Naive thymus-derived CD4-positive, alpha-beta T cell (primary cell): Measurements from ENCODE around the gene RELL1. TPM values are rescaled to one million over a fixed set of nuclear protein-coding genes. Genes with fewer than 3 reads are reported as not detected.

Source experiments
- ATAC-seq: fragments of 150-1000 bp; cut with Tn5 transposase; 2 replicates; pipeline ENCODE4 v1.10.0; 2021; ENCODE audit warnings: mild to moderate bottlenecking, moderate library complexity
- CTCF ChIA-PET: fragments of 350-600 bp; sonication (Branson Sonifier 250); formaldehyde crosslinking; loops from one replicate; lab custom pipeline; 2021; ENCODE audit warnings: antibody characterized with exemption; lab: Charles Lee
- POLR2A ChIA-PET: fragments of 350-600 bp; sonication (Branson Sonifier 250); formaldehyde crosslinking; loops from one replicate; lab custom pipeline; 2021; ENCODE audit warnings: antibody characterized with exemption, inconsistent platforms; lab: Charles Lee
- DNase-seq, 9 donors: peaks; one replicate each; pipeline versions ENCODE4 v3.0.0 to v3.0.0-alpha.2; 2020 to 2022; ENCODE audit warnings: mixed read lengths in 1 of 9
- H3K27ac ChIP-seq: one replicate; pipeline ENCODE4 v1.7.0; 2013; ENCODE audit warnings: mild to moderate bottlenecking, low read depth, low read length, moderate library complexity
- H3K27me3 ChIP-seq, 2 donors: one replicate each; pipeline ENCODE4 v1.7.0; 2013; ENCODE audit warnings: low read length in 2 of 2, mild to moderate bottlenecking in 2 of 2, moderate library complexity in 2 of 2; ENCODE audit not compliant: control insufficient read depth in 2 of 2, insufficient read depth in 2 of 2
- H3K36me3 ChIP-seq, 3 experiments: 1 replicate in 2 of 3; 2 replicates in 1 of 3; pipeline ENCODE4 v1.7.0; 2013; ENCODE audit warnings: low read length in 3 of 3, mild to moderate bottlenecking in 3 of 3, moderate library complexity in 1 of 3; ENCODE audit not compliant: insufficient read depth in 3 of 3, control insufficient read depth in 2 of 3
- H3K4me1 ChIP-seq, 2 donors: one replicate each; pipeline ENCODE4 v1.7.0; 2013; ENCODE audit warnings: low read length in 2 of 2, mild to moderate bottlenecking in 2 of 2, moderate library complexity in 1 of 2; ENCODE audit not compliant: control insufficient read depth in 2 of 2, insufficient read depth in 2 of 2
- H3K4me3 ChIP-seq: 2 replicates; pipeline ENCODE4 v1.7.0; 2013; ENCODE audit warnings: mild to moderate bottlenecking, low read length
- H3K9me3 ChIP-seq, 3 experiments: 1 replicate in 2 of 3; 2 replicates in 1 of 3; pipeline ENCODE4 v1.7.0; 2013; ENCODE audit warnings: low read length in 3 of 3; ENCODE audit not compliant: control insufficient read depth in 2 of 3
- H3K27ac Mint-ChIP-seq, 9 donors: one replicate each; pipeline ENCODE4 v1.8.0; 2020 to 2022; ENCODE audit warnings: mixed read lengths in 9 of 9, mild to moderate bottlenecking in 8 of 9, moderate library complexity in 5 of 9, inconsistent platforms in 2 of 9
- H3K27me3 Mint-ChIP-seq, 5 donors: one replicate each; pipeline ENCODE4 v1.8.0; 2021 to 2022; ENCODE audit warnings: mixed read lengths in 5 of 5, mild to moderate bottlenecking in 1 of 5
- H3K36me3 Mint-ChIP-seq, 5 donors: one replicate each; pipeline ENCODE4 v1.8.0; 2020 to 2022; ENCODE audit warnings: mixed read lengths in 5 of 5, mild to moderate bottlenecking in 3 of 5, inconsistent platforms in 1 of 5
- H3K4me1 Mint-ChIP-seq, 7 donors: one replicate each; pipeline ENCODE4 v1.8.0; 2020 to 2022; ENCODE audit warnings: mixed read lengths in 7 of 7, mild to moderate bottlenecking in 3 of 7, inconsistent platforms in 1 of 7
- H3K4me3 Mint-ChIP-seq, 10 donors: one replicate each; pipeline ENCODE4 v1.8.0; 2020 to 2022; ENCODE audit warnings: mild to moderate bottlenecking in 10 of 10, mixed read lengths in 10 of 10, moderate library complexity in 6 of 10, inconsistent platforms in 2 of 10
- H3K9me3 Mint-ChIP-seq, 11 donors: one replicate each; pipeline ENCODE4 v1.8.0; 2020 to 2022; ENCODE audit warnings: mixed read lengths in 11 of 11, mild to moderate bottlenecking in 4 of 11, inconsistent platforms in 1 of 11, moderate library complexity in 1 of 11
- intact Hi-C, 2 donors: fragments of 100-400 bp; cut with micrococcal nuclease; formaldehyde crosslinking; loops; one replicate each; pipeline ENCODE4 v1.15.1; 2023
- polyA plus RNA-seq, 2 donors: library from polyadenylated mRNA; unstranded; fragments of 300-500 nt; fragmentation: Illumina TruSeq; gene quantifications; one replicate each; pipeline ENCODE4 v1.2.3, GENCODE V29; 2021
- total RNA-seq, 6 experiments: library from RNA in 5 of 6; stranded (reverse) in 5 of 6; gene quantifications; 1 replicate in 5 of 6; 2 replicates in 1 of 6; pipeline ENCODE4 v1.2.3 and lab custom pipeline; 2021 to 2026

Gene RELL1
- total and polyA plus RNA-seq, 7 experiments from 2014 or later: 4.8 to 35.2 (median 27.1) TPM

- H3K4me1 ChIP-seq: peaks cover 26 to 30% of the 10 kb centered on the region in 2 donors
- Mint-ChIP-seq H3K4me1 (peaks cover 34 to 50% (median 45%) of the 10 kb centered on the region in 7 donors), H3K27me3 (peaks cover 0 to 4% (median 0%) of the 10 kb centered on the region in 5 donors), H3K36me3 (peaks cover 0 to 13% (median 0%) of the 10 kb centered on the region in 5 donors), H3K4me3 (peak overlapping the region; percentile 66 to 96 (median 92)), H3K9me3 (no peaks in the 10 kb centered on the region), H3K27ac (peak overlapping the region in 8 of 9 donors; percentile 88 to 99 (median 94))
- ATAC-seq (no peak), DNase-seq (no peak)
- intact Hi-C loops: loop anchor here (2.0 to 10.0 kb wide), 6 partner anchors 17 to 1671 kb away; partner anchors contain the start of genes KLF3 (in 1 of the 2) and TLR6 (in 1 of the 2)
- CTCF ChIA-PET: no interaction called here
- peaks cover 0 to 5% (median 0%) of the 10 kb centered on the region in 3 experiments for H3K36me3 ChIP-seq
- no peak overlapping the region for H3K4me3 ChIP-seq
- POLR2A ChIA-PET: no interaction called here
- no peaks in the 10 kb centered on the region for H3K27me3 ChIP-seq
- H3K9me3 ChIP-seq: no peaks in the 10 kb centered on the region
- H3K27ac ChIP-seq: no peak overlapping the region
Measured at GRCh38 chr4:37684154-37684553, 2.0 kb downstream of the RELL1 start.

- intact Hi-C loops: loop anchor here (2.0 to 10.0 kb wide), 6 partner anchors 18 to 1672 kb away; partner anchors contain the start of genes KLF3 (in 1 of the 2) and TLR6 (in 1 of the 2)
Measured at GRCh38 chr4:37682701-37683401, 3.3 kb downstream of the RELL1 start.

GRCh38 chr4:37680089-37680488 is 6.1 kb downstream of the RELL1 start:
- CTCF ChIA-PET: no interaction called here
- intact Hi-C loops: loop anchor here (5.0 to 10.0 kb wide), 5 partner anchors 38 to 1675 kb away; partner anchors contain the start of genes KLF3 (in 1 of the 2) and TLR6 (in 1 of the 2)

More at GRCh38 chr4:37682701-37683401, 3.3 kb downstream of the RELL1 start:
- Histone ChIP-seq H3K4me3 (no peak overlapping the region), H3K27ac (no peak overlapping the region), H3K4me1 (peaks cover 26 to 30% of the 10 kb centered on the region in 2 donors), H3K27me3 (no peaks in the 10 kb centered on the region), H3K9me3 (no peaks in the 10 kb centered on the region), H3K36me3 (peaks cover 0 to 5% (median 0%) of the 10 kb centered on the region in 3 experiments)
- CTCF ChIA-PET: interaction anchor here (0.6 to 1.2 kb wide), 2 partner anchors 80 to 142 kb away, joined by 3 read pairs; no protein-coding TSS in a partner anchor
- Mint-ChIP-seq H3K4me3 (peak overlapping the region; percentile 35 to 87 (median 66)), H3K36me3 (peaks cover 0 to 22% (median 9%) of the 10 kb centered on the region in 5 donors), H3K4me1 (peaks cover 43 to 60% (median 57%) of the 10 kb centered on the region in 7 donors), H3K9me3 (no peaks in the 10 kb centered on the region), H3K27ac (peak overlapping the region; percentile 73 to 87 (median 81)), H3K27me3 (peaks cover 0 to 2% (median 0%) of the 10 kb centered on the region in 5 donors)
- POLR2A ChIA-PET: interaction anchor here (1.0 kb wide), 1 partner anchor 47 kb away, joined by 3 read pairs; no protein-coding TSS in a partner anchor
- ATAC-seq (no peak), DNase-seq (peak in 4 of 9 donors; percentile 21 to 34 (median 24))

GRCh38 chr4:37679301-37679700 is 6.9 kb downstream of the RELL1 start:
- POLR2A ChIA-PET: no interaction called here
- H3K27me3 Mint-ChIP-seq: no peaks in the 10 kb centered on the region
- CTCF ChIA-PET: no interaction called here

More at GRCh38 chr4:37680089-37680488, 6.1 kb downstream of the RELL1 start:
- no peaks in the 10 kb centered on the region for H3K9me3 Mint-ChIP-seq
- no peak overlapping the region for H3K4me3 ChIP-seq
- no peaks in the 10 kb centered on the region for H3K9me3 ChIP-seq
- H3K27me3 Mint-ChIP-seq: no peaks in the 10 kb centered on the region
- no peaks in the 10 kb centered on the region for H3K27me3 ChIP-seq
- H3K36me3 Mint-ChIP-seq: peaks cover 0 to 38% (median 13%) of the 10 kb centered on the region in 5 donors
- H3K27ac ChIP-seq: no peak overlapping the region
- POLR2A ChIA-PET: no interaction called here
- no peak for DNase-seq
- H3K4me3 Mint-ChIP-seq: no peak overlapping the region
- no peaks in the 10 kb centered on the region for H3K36me3 ChIP-seq
- no peak overlapping the region for H3K27ac Mint-ChIP-seq
- peaks cover 39 to 47% of the 10 kb centered on the region in 2 donors for H3K4me1 ChIP-seq
- peaks cover 57 to 77% (median 69%) of the 10 kb centered on the region in 7 donors for H3K4me1 Mint-ChIP-seq
- ATAC-seq: no peak

GRCh38 chr4:37678624-37679023 is 7.6 kb downstream of the RELL1 start:
- ChIA-PET CTCF (no interaction called here), POLR2A (no interaction called here)
- intact Hi-C loops: no loop called here
- Mint-ChIP-seq H3K27me3 (no peaks in the 10 kb centered on the region), H3K27ac (no peak overlapping the region), H3K36me3 (peaks cover 0 to 41% (median 19%) of the 10 kb centered on the region in 5 donors), H3K4me3 (peak overlapping the region in 1 of 10 donors; percentile 16), H3K9me3 (no peaks in the 10 kb centered on the region), H3K4me1 (peaks cover 59 to 80% (median 72%) of the 10 kb centered on the region in 7 donors)
- no peaks in the 10 kb centered on the region for H3K9me3 ChIP-seq
- no peaks in the 10 kb centered on the region for H3K36me3 ChIP-seq
- no peaks in the 10 kb centered on the region for H3K27me3 ChIP-seq
- H3K4me3 ChIP-seq: no peak overlapping the region
- DNase-seq: no peak
- H3K4me1 ChIP-seq: peaks cover 27 to 38% of the 10 kb centered on the region in 2 donors
- ATAC-seq: no peak
- no peak overlapping the region for H3K27ac ChIP-seq

More at GRCh38 chr4:37679301-37679700, 6.9 kb downstream of the RELL1 start:
- H3K4me1 ChIP-seq: peaks cover 31 to 41% of the 10 kb centered on the region in 2 donors
- Mint-ChIP-seq H3K36me3 (peaks cover 0 to 38% (median 13%) of the 10 kb centered on the region in 5 donors), H3K4me3 (no peak overlapping the region), H3K27ac (no peak overlapping the region), H3K4me1 (peaks cover 56 to 77% (median 69%) of the 10 kb centered on the region in 7 donors), H3K9me3 (no peaks in the 10 kb centered on the region)
- intact Hi-C loops: no loop called here
- DNase-seq: no peak
- H3K27ac ChIP-seq: no peak overlapping the region
- no peaks in the 10 kb centered on the region for H3K27me3 ChIP-seq
- H3K9me3 ChIP-seq: no peaks in the 10 kb centered on the region
- no peak for ATAC-seq
- H3K4me3 ChIP-seq: no peak overlapping the region
- H3K36me3 ChIP-seq: no peaks in the 10 kb centered on the region

- Mint-ChIP-seq H3K4me3 (peak overlapping the region; percentile 31 to 86 (median 74)), H3K27ac (peak overlapping the region in 7 of 9 donors; percentile 4 to 70 (median 29)), H3K36me3 (peaks cover 0 to 53% (median 19%) of the 10 kb centered on the region in 5 donors), H3K9me3 (no peaks in the 10 kb centered on the region), H3K27me3 (no peaks in the 10 kb centered on the region), H3K4me1 (peaks cover 48 to 79% (median 76%) of the 10 kb centered on the region in 7 donors)
- ChIA-PET CTCF (interaction anchor here (0.6 kb wide), 1 partner anchor 87 kb away, joined by 6 read pairs; no protein-coding TSS in a partner anchor), POLR2A (interaction anchor here (1.0 kb wide), 1 partner anchor 13 kb away, joined by 4 read pairs; no protein-coding TSS in a partner anchor)
- intact Hi-C loops: loop anchor here (1.0 kb wide), 1 partner anchor 10 kb away; no protein-coding TSS in a partner anchor
- Histone ChIP-seq H3K27me3 (no peaks in the 10 kb centered on the region), H3K4me3 (no peak overlapping the region), H3K27ac (no peak overlapping the region), H3K9me3 (no peaks in the 10 kb centered on the region), H3K36me3 (no peaks in the 10 kb centered on the region), H3K4me1 (peaks cover 18 to 21% of the 10 kb centered on the region in 2 donors)
- DNase-seq: peak in 2 of 9 donors; percentile 7 to 30
- peak; percentile 56 for ATAC-seq
Measured at GRCh38 chr4:37675587-37676290, 10.4 kb downstream of the RELL1 start.
